GM19023 (cell line): Measurements from ENCODE around the gene ANKRD18A.
"Not testable (repeated sequence)": the region's sequence is repeated elsewhere in the genome, so short reads cannot be mapped to it uniquely, and the experiment has no call there.

Experiments
- ATAC-seq: cut with Tn5 transposase; IDR thresholded peaks from one replicate; pipeline ENCODE4 v1.9.1; 2021; ENCODE audit warnings: mild to moderate bottlenecking, moderate library complexity; ENCODE audit not compliant: unreplicated experiment

The ANKRD18A gene

GRCh38 chr9:38546497-38547163, 73.8 kb downstream of the ANKRD18A start:
- ATAC-seq: not testable (repeated sequence)

- not testable (repeated sequence) for ATAC-seq
These were observed 79.9 kb downstream of the ANKRD18A start for GRCh38 chr9:38540535-38540934.

- ATAC-seq: no peak
These were observed 91.1 kb downstream of the ANKRD18A start for GRCh38 chr9:38529317-38529716.

- ATAC-seq: no peak
These were observed 92.9 kb downstream of the ANKRD18A start for GRCh38 chr9:38527503-38527902.

- ATAC-seq: no peak
These were observed 93.8 kb downstream of the ANKRD18A start for GRCh38 chr9:38526591-38526990.

GRCh38 chr9:38523121-38523520, 97.3 kb downstream of the ANKRD18A start:
- no peak for ATAC-seq

GRCh38 chr9:38521762-38522161, 98.6 kb downstream of the ANKRD18A start:
- ATAC-seq: no peak
